Measurements from ENCODE around the gene ADAMTS17.

ADAMTS17 gene

GRCh38 chr15:100108346-100108745, 233.4 kb downstream of the ADAMTS17 start:
- no peak overlapping the region for H3K4me3 ChIP-seq (replicated peaks; ENCODE audit: low read depth, low read length)
- TF ChIP-seq CTCF (IDR thresholded peaks at IDR 0.05; ENCODE audit: low read length, missing control alignments): no peak
- DNase-seq (ENCODE audit: low read depth): no peak

GRCh38 chr15:100107606-100108225, 234.1 kb downstream of the ADAMTS17 start:
- no peak for TF ChIP-seq CTCF (IDR thresholded peaks at IDR 0.05; ENCODE audit: low read length, missing control alignments)
- no peak overlapping the region for H3K4me3 ChIP-seq (replicated peaks; ENCODE audit: low read depth, low read length)

DNA sequence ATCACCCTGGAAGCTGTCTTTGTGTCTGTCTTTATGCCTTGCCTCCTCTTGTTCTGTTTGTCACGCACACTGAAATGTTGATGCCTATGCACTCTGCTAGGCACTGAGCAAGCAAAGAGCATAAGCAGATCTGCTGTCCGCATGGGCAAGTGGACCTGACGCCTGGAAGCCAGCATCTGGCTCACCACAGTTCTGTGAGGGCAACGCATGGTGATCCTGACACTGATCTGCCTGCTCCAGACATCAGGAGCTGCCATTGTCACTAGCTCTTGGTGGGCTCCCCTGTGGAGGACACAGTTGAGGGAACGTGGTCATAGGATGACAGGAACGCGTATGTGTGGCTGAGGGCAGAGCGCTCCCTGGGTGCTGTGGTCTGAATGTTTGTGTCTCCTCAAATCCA, 234.6 kb downstream of the ADAMTS17 start:
- no peak for DNase-seq (ENCODE audit: low read depth)
- no peak for TF ChIP-seq CTCF (IDR thresholded peaks at IDR 0.05; ENCODE audit: low read length, missing control alignments)
- no peak overlapping the region for H3K4me3 ChIP-seq (replicated peaks; ENCODE audit: low read depth, low read length)

More at GRCh38 chr15:100107606-100108225, 234.1 kb downstream of the ADAMTS17 start:
- DNase-seq (ENCODE audit: low read depth): no peak

DNA sequence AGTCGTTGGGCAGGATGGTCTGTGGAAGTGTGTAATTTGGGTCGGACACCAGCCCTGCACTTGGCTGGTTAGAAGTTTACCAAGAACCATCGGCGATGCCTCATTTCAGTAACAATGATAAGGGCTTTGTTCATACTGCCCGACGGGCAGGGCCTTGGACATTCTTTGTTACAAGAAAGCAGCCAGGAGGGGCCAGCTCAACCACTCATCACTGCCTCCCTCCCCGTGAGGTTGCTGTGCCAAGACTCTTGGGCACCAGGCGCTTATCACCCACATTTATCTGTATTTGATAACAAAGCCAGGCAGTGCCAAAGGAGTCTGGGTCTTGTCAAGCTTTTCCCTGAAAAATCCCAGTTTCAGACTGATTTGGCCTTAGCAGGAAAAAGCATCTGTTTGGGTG, 235.0 kb downstream of the ADAMTS17 start:
- no peak for TF ChIP-seq CTCF (IDR thresholded peaks at IDR 0.05; ENCODE audit: low read length, missing control alignments)
- no peak overlapping the region for H3K4me3 ChIP-seq (replicated peaks; ENCODE audit: low read depth, low read length)
- DNase-seq (ENCODE audit: low read depth): peak; percentile 45

GRCh38 chr15:100105101-100105500, 236.7 kb downstream of the ADAMTS17 start:
- H3K4me3 ChIP-seq (replicated peaks; ENCODE audit: low read depth, low read length): no peak overlapping the region
- no peak for DNase-seq (ENCODE audit: low read depth)
- TF ChIP-seq CTCF (IDR thresholded peaks at IDR 0.05; ENCODE audit: low read length, missing control alignments): no peak

GRCh38 chr15:100104245-100104644, 237.5 kb downstream of the ADAMTS17 start:
- no peak overlapping the region for H3K4me3 ChIP-seq (replicated peaks; ENCODE audit: low read depth, low read length)
- no peak for TF ChIP-seq CTCF (IDR thresholded peaks at IDR 0.05; ENCODE audit: low read length, missing control alignments)

GRCh38 chr15:100103828-100104227, 237.9 kb downstream of the ADAMTS17 start:
- no peak for DNase-seq (ENCODE audit: low read depth)
- TF ChIP-seq CTCF (IDR thresholded peaks at IDR 0.05; ENCODE audit: low read length, missing control alignments): no peak
- no peak overlapping the region for H3K4me3 ChIP-seq (replicated peaks; ENCODE audit: low read depth, low read length)

More at GRCh38 chr15:100104245-100104644, 237.5 kb downstream of the ADAMTS17 start:
- DNase-seq (ENCODE audit: low read depth): no peak
